ENCODE results near the gene PTDSS2. TPM values are rescaled to one million over a fixed set of nuclear protein-coding genes. Genes with fewer than 3 reads are reported as not detected.
"Not testable (repeated sequence)": the region's sequence is repeated elsewhere in the genome, so short reads cannot be mapped to it uniquely, and the experiment has no call there.

PTDSS2 gene
- total and polyA plus RNA-seq, 5 donors, result 30.2 to 33.3 (median 30.9) TPM

DNA sequence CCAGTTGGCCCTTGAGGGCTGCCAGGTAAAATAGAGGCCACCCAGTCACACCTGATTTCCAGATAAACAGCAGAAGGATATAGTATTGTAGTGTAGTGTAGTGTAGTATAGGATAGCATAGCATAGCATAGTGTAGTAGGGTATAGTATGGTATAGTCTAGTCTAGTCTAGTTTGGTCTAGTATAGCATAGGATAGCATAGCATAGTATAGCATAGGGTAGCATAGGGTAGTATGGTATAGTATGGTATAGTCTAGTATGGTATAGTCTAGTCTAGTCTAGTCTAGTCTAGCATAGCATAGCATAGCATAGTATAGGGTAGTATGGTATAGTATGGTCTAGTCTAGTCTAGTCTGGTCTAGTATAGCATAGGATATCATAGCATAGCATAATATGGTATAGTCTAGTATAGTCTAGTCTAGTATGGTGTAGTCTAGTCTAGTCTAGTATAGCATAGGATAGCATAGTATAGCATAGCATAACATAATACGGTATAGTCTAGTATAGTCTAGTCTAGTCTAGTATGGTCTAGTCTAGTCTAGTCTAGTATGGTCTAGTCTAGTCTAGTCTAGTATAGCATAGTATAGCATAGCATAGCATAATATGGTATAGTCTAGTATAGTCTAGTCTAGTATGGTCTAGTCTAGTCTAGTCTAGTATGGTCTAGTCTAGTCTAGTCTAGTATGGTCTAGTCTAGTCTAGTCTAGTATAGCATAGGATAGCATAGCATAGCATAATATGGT lies 14.9 kb upstream of the PTDSS2 start:
- DNase-seq; H3K27ac ChIP-seq (ENCODE audit: low read length); H3K9me3 ChIP-seq (ENCODE audit: control insufficient read depth, low read length); H3K4me3 ChIP-seq (ENCODE audit: low read length); H3K27me3 ChIP-seq (ENCODE audit: control insufficient read depth, insufficient read depth); intact Hi-C loops (cut with DNase I); H3K4me1 ChIP-seq (ENCODE audit: control insufficient read depth, insufficient read depth, low read length); ATAC-seq: not testable (repeated sequence)
- WGBS, result 100% methylated on average over 1 of the region's 1 CpG

DNA sequence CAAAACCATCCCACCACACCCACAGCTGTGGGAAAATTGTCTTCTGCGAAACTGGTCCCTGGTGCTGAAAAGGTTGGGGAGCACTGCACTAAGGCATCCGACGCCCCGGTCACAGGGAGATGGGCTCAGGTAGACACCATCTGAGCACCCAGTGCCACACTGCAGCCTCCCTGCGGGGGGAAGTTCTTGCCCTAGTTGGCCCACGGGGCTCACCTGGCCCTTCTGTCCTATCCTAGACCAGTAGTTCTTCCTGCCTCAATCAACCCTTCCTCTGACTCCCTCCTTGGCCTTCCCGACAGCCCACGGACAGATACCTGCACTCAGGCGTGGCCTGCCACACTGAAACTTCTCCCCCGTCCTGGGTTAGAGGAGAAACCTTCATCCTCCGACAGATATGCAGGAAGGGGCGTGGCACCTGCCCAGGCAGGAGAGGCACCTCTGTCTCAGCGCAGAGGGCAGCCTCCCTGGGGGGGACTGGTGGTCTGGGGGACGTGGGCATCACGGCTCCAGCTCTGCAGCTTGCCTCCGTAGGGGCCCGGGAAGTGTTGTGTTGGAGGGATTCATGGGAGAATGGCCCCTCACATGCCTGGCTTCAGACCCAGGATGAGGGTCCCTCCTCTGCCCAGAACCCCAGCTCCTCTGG lies 12.7 kb upstream of the PTDSS2 start:
- DNase-seq (peak; percentile 7 to 39 (median 29)), ATAC-seq (no peak)
- no peaks in the 10 kb centered on the region for H3K4me1 ChIP-seq (ENCODE audit: control insufficient read depth, insufficient read depth, low read length)
- H3K9me3 ChIP-seq (ENCODE audit: control insufficient read depth, low read length), result no peaks in the 10 kb centered on the region
- H3K4me3 ChIP-seq (ENCODE audit: low read length), result no peak overlapping the region
- WGBS, result 84% methylated on average over 17 of the region's 17 CpGs
- no peaks in the 10 kb centered on the region for H3K27me3 ChIP-seq (ENCODE audit: control insufficient read depth, insufficient read depth)
- H3K27ac ChIP-seq (ENCODE audit: low read length), result no peak overlapping the region
- intact Hi-C loops (cut with DNase I), result no loop called here

DNA sequence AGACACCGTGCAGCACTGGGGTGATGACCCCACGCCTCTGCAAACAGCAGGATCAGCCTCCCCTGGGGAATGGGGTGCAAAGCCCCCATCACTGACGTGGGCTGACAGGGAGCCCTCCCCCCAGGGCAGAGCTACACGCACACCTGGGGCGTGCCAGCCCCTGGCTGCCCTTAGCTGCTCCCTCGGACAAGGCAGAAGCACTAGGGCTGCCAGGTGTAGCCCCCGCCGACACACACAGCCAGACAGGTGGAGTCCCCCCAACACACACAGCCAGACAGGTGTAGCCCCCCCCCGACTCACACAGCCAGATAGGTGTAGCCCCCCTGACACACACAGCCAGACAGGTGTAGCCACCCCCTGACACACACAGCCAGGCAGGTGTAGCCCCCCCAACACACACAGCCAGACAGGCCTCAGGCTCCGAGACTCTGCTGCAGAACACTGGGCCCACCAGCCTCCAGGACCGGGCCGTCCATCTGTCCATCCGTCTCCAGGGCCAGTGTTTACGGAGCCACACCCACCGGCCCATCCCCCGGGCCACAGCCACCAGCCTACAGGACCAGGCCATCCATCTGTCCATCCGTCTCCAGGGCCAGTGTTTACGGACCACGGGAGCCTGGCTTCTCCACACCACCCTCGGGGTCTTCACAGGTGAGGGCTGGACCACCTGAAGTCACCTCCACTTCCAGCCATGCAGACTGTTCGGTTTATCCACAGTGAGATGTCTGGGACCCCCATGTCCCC lies 11.8 kb upstream of the PTDSS2 start:
- Histone ChIP-seq H3K4me3 (ENCODE audit: low read length) (no peak overlapping the region), H3K27ac (ENCODE audit: low read length) (no peak overlapping the region), H3K4me1 (ENCODE audit: control insufficient read depth, insufficient read depth, low read length) (no peaks in the 10 kb centered on the region), H3K27me3 (ENCODE audit: control insufficient read depth, insufficient read depth) (no peaks in the 10 kb centered on the region), H3K9me3 (ENCODE audit: control insufficient read depth, low read length) (no peaks in the 10 kb centered on the region)
- intact Hi-C loops (cut with DNase I), result no loop called here
- DNase-seq, result peak; percentile 6 to 50 (median 40)
- WGBS, result 80% methylated on average over 21 of the region's 21 CpGs
- no peak for ATAC-seq

DNA sequence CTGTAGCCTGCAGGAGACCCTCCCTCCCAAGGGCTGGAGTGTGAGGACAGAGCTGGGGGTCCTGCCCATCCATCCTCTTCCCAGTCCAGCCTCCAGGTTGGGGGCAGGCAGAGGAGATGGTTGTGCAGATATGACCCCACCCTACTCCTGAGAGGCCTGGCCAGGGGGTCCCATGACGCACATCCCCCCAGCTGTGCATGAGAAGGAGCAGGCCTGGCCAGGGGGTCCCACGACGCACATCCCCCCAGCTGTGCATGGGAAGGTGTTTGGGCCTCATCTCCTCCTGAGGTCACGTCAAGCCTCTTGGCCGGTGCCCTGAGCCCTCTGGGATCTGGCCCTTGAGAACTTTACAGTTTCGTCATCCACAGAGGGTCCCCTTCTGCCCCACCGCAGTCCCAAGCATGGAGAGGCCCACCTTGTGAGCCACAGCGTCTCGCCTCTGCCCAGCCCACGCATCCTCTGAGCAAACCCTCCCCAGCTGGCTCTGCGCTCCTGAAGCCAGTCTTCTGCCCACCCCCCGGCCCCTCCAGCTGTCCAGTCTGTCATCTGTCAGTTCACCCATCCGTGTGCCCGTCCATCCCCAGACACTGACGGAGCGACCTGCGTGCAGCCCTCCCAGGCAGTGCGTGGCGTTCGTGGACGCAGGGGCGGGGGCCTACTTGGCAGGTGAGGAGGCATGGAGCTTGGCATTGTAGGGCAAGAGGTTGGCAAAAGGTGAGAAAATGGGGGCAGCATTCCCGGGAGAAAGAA lies 10.6 kb upstream of the PTDSS2 start:
- DNase-seq, result peak; percentile 11 to 52 (median 49)
- peaks cover 2% of the 10 kb centered on the region for H3K4me1 ChIP-seq (ENCODE audit: control insufficient read depth, insufficient read depth, low read length)
- no peak overlapping the region for H3K27ac ChIP-seq (ENCODE audit: low read length)
- H3K9me3 ChIP-seq (ENCODE audit: control insufficient read depth, low read length), result no peaks in the 10 kb centered on the region
- no peaks in the 10 kb centered on the region for H3K27me3 ChIP-seq (ENCODE audit: control insufficient read depth, insufficient read depth)
- intact Hi-C loops (cut with DNase I), result no loop called here
- no peak for ATAC-seq
- no peak overlapping the region for H3K4me3 ChIP-seq (ENCODE audit: low read length)
- 80% methylated on average over 23 of the region's 23 CpGs for WGBS

DNA sequence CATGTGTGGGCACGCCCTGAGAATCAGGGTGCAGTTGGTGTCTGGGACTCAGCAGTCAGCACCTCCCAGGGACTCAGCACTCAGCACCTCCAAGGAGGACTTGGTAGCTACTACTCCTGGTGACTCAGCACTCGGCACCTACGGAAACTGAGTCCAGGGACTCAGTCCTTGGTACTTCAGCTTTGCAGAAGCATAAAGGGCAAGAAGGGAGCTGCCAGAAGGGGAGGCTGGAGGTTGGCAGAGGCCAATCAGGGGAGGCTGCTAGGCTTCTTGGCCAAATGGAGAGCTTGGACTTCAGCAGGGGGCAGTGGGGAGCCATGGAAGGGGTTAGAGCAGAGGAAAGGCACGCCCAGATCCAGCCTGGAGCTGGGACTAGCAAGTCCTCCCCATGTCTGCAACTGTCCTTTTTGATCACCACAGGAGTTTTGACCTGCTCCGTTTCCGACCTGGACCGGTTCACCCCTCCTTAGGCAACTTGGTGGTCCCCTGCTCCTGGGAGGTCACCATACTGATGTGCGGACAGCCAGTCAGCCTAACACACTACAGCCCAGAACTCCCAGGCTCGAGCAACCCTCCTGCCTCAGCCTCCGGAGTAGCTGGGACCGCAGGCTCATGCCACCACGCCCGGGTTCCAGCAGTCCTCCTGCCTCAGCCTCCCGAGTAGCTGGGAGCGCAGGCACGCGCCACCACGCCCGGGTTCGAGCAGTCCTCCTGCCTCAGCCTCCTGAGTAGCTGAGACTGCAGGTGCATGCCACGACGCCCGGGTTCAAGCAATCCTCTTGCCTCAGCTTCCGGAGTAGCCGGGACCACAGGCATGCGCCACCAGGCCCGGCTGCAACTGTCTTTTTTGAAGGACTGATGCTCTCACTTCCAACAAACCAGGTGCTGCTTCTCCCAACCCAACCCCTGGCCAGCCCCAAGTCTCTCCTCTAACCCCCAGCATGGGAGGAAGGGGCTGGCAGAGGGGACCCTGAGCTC lies 9.7 kb upstream of the PTDSS2 start:
- intact Hi-C loops (cut with DNase I), result no loop called here
- Histone ChIP-seq H3K4me1 (ENCODE audit: control insufficient read depth, insufficient read depth, low read length) (peaks cover 2% of the 10 kb centered on the region), H3K27me3 (ENCODE audit: control insufficient read depth, insufficient read depth) (no peaks in the 10 kb centered on the region), H3K4me3 (ENCODE audit: low read length) (no peak overlapping the region), H3K27ac (ENCODE audit: low read length) (no peak overlapping the region), H3K9me3 (ENCODE audit: control insufficient read depth, low read length) (no peaks in the 10 kb centered on the region)
- 87% methylated on average over 27 of the region's 27 CpGs for WGBS
- DNase-seq, result peak; percentile 38 to 61 (median 56)
- ATAC-seq, result no peak

DNA sequence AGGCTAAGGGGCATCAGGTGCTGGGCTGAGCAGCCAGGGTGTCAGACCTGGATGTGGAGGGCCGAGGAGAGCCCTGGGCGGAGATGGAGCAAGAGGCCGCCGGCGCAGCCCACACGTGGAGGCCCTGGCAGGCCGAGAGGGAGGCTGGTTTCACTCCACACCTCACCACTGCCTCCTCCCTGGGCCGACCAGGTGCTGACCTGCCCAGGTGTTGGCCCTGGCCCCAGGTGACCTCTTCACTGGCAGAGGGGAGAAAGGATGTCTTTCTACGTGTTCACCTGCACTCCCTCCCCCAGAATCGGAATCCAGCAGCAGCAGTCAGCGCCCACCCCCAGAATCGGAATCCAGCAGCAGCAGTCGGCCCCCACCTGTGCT lies 9.0 kb upstream of the PTDSS2 start:
- DNase-seq, result peak in 2 of 3 donors; percentile 11 to 38
- no peak for ATAC-seq
- 57% methylated on average over 13 of the region's 13 CpGs for WGBS
- Histone ChIP-seq H3K27me3 (ENCODE audit: control insufficient read depth, insufficient read depth) (no peaks in the 10 kb centered on the region), H3K4me1 (ENCODE audit: control insufficient read depth, insufficient read depth, low read length) (peaks cover 2% of the 10 kb centered on the region), H3K27ac (ENCODE audit: low read length) (no peak overlapping the region), H3K9me3 (ENCODE audit: control insufficient read depth, low read length) (no peaks in the 10 kb centered on the region), H3K4me3 (ENCODE audit: low read length) (no peak overlapping the region)
- intact Hi-C loops (cut with DNase I), result no loop called here

DNA sequence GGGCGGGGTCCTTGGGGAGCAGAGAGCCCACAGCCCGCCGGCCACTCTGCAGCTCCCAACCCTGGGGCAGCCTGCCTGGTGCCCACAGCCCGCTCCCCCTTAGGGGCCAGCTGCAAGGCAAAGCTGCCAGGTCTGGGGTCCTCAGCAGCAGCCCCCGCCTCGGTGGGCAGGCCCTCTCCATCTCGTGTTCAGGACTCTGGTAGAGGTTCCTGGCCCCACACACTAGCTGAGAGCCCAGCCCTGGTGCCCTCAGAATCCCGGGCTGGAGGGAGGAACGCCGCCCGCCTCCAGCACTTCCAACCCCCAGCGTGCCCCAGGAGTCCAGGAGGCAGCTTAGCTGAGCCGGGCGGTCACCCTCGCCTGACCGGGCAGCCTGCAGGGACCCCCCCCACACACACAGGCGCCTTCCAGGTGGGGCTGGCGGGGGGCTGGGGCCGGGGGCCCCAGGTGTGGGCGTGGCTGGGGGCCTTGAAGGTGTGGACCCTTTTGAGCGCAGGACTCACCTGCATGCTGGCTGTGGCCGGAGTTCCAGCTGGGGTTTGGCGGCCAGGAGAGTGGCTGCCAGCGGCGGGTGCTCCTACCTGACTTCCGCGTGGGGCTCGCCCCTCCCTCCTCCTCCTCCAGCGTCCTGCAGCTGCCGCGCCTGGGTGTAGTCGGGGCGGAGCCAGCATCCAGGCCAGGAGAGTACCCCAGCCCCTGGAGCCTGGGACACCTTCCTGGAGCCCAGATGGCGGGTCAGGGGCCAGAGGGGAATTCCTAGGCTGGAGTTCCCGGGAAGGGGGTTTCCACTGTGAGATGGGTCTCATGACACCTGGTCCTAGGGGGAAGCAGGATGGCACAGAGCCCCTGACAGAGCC lies 8.4 kb upstream of the PTDSS2 start, which contains the start of gene ANO9:
Gene ANO9 (minus strand): TSS at position 594 of the 857 bp plus-strand sequence. CDS start 85 bp downstream, at position 509.
- DNase-seq, result peak; percentile 15 to 63 (median 58)
- Histone ChIP-seq H3K9me3 (ENCODE audit: control insufficient read depth, low read length) (no peaks in the 10 kb centered on the region), H3K4me1 (ENCODE audit: control insufficient read depth, insufficient read depth, low read length) (peaks cover 2% of the 10 kb centered on the region), H3K27ac (ENCODE audit: low read length) (no peak within 1 kb of the TSS), H3K4me3 (ENCODE audit: low read length) (no peak within 1 kb of the TSS), H3K27me3 (ENCODE audit: control insufficient read depth, insufficient read depth) (no peaks in the 10 kb centered on the region)
- ATAC-seq, result no peak
- WGBS, result 16% methylated on average over 35 of the region's 35 CpGs
- intact Hi-C loops (cut with DNase I), result no loop called here

DNA sequence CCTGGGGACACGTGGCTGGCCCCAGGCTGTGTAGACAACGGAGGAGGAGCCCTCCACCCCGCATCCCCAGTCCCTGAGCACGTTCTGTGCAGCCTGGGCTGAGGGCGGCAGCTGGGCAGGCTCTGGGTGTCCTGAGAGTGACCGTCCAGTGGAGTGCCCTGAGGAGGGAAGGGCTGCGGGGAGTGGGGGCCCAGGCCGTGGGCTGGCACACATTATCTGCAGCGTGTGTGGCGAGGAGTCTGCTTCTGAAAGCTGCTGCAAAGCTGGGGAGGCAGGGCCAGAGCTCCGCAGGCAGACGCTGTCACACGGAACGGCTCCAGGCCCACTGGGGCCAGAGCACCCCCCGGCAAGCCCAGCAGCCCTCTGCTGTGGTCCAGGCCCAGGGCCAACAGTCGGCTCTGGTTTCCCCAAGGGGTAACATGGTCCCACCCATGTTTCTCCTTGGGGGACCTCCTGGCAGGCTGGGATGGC lies 7.4 kb upstream of the PTDSS2 start:
- ATAC-seq, result no peak
- H3K4me1 ChIP-seq (ENCODE audit: control insufficient read depth, insufficient read depth, low read length), result peaks cover 2% of the 10 kb centered on the region
- intact Hi-C loops (cut with DNase I), result no loop called here
- WGBS, result 54% methylated on average over 16 of the region's 16 CpGs
- H3K27ac ChIP-seq (ENCODE audit: low read length), result no peak overlapping the region
- peak; percentile 8 to 44 (median 40) for DNase-seq
- no peaks in the 10 kb centered on the region for H3K9me3 ChIP-seq (ENCODE audit: control insufficient read depth, low read length)
- H3K27me3 ChIP-seq (ENCODE audit: control insufficient read depth, insufficient read depth), result no peaks in the 10 kb centered on the region
- no peak overlapping the region for H3K4me3 ChIP-seq (ENCODE audit: low read length)

DNA sequence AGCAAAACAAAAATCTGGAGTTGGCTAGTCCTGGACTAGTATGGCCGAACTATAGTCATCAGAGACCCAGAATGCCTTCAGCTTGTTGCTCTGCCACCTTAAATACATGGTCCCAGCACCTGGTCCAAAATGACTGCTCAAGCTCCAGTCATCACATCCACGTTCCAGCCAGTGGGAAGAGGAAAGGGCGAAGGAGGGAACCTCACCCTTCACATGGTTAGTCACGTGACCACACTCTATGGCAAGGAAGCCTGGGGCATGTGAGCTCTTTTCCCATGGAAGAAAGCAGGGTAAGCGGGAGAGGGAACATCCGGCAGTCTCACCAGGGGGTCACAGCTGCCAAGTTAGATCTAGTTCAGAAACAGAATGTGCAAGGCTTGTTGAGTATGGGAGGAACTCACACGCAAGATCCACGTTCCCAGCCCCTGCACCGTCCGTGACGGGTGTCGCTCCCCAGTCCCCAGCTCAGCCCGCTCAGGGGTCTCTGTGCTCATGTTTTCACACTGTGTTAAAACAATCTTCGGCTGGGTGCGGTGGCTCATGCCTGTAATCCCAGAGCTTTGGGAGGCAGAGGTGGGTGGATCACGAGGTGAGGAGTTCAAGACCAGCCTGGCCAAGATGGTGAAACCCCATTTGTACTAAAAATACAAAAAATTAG lies 6.4 kb upstream of the PTDSS2 start:
- DNase-seq, result peak; percentile 10 to 18 (median 15)
- H3K27me3 ChIP-seq (ENCODE audit: control insufficient read depth, insufficient read depth), result no peaks in the 10 kb centered on the region
- H3K4me1 ChIP-seq (ENCODE audit: control insufficient read depth, insufficient read depth, low read length), result peaks cover 2% of the 10 kb centered on the region
- H3K27ac ChIP-seq (ENCODE audit: low read length), result no peak overlapping the region
- intact Hi-C loops (cut with DNase I), result no loop called here
- H3K9me3 ChIP-seq (ENCODE audit: control insufficient read depth, low read length), result no peaks in the 10 kb centered on the region
- no peak for ATAC-seq
- WGBS, result 76% methylated on average over 16 of the region's 16 CpGs
- H3K4me3 ChIP-seq (ENCODE audit: low read length), result no peak overlapping the region

All from right cardiac atrium (tissue), 5 donors.